Neural cell (in vitro differentiated cells): Measurements from ENCODE around the gene ATP8B4. TPM values are rescaled to one million over a fixed set of nuclear protein-coding genes. Genes with fewer than 3 reads are reported as not detected.

ENCODE experiments used
- H2AFZ ChIP-seq: fragments of 200-600, 300-800 bp; sonication (generic), shearing (Covaris generic); 2 replicates; pipeline ENCODE4 v1.6.0; 2014; ENCODE audit warnings: low read depth, mild to moderate bottlenecking, antibody characterized with exemption, low read length, moderate library complexity
- H3F3A ChIP-seq: fragments of 200-600 bp; shearing (Covaris generic); 2 replicates; pipeline ENCODE4 v1.6.1; 2016; ENCODE audit warnings: mild to moderate bottlenecking, moderate library complexity, mixed read lengths, antibody characterized with exemption, low read length; ENCODE audit not compliant: insufficient read depth, poor library complexity, severe bottlenecking
- H3K27ac ChIP-seq: fragments of 200-600, 300-800 bp; sonication (generic), shearing (Covaris generic); 2 replicates; pipeline ENCODE4 v1.5.1; 2014; ENCODE audit warnings: mild to moderate bottlenecking, low read length, moderate library complexity
- H3K27me3 ChIP-seq: fragments of 300-800, 200-600 bp; sonication (generic), shearing (Covaris generic); 2 replicates; pipeline ENCODE4 v1.6.0; 2014; ENCODE audit warnings: mild to moderate bottlenecking, low read depth, low read length, moderate library complexity; ENCODE audit not compliant: insufficient read depth
- H3K36me3 ChIP-seq: fragments of 300-800, 200-600 bp; sonication (generic), shearing (Covaris generic); 2 replicates; pipeline ENCODE4 v1.5.1; 2014; ENCODE audit warnings: mild to moderate bottlenecking, antibody characterized with exemption, low read length, moderate library complexity; ENCODE audit not compliant: insufficient read depth
- H3K4me2 ChIP-seq: fragments of 300-800, 200-600 bp; sonication (generic), shearing (Covaris generic); 2 replicates; pipeline ENCODE4 v1.6.0; 2014; ENCODE audit warnings: mild to moderate bottlenecking, low read length
- H3K4me3 ChIP-seq: fragments of 300-800, 200-600 bp; sonication (generic), shearing (Covaris generic); 2 replicates; pipeline ENCODE4 v1.5.1; 2014; ENCODE audit warnings: mild to moderate bottlenecking, low read length, moderate library complexity
- H3K79me2 ChIP-seq: fragments of 200-600 bp; shearing (Covaris generic); replicated peaks from 2 replicates; pipeline ENCODE4 v1.6.0; 2014; ENCODE audit warnings: mild to moderate bottlenecking, low read length, moderate library complexity; ENCODE audit not compliant: insufficient read depth
- H3K9ac ChIP-seq: fragments of 300-800, 200-600 bp; sonication (generic), shearing (Covaris generic); 2 replicates; pipeline ENCODE4 v1.6.1; 2016; ENCODE audit warnings: mild to moderate bottlenecking, low read length, mixed read lengths
- H3K9me2 ChIP-seq: fragments of 200-600 bp; shearing (Covaris generic); 2 replicates; pipeline ENCODE4 v1.6.1; 2016; ENCODE audit warnings: mild to moderate bottlenecking, low read length, mixed read lengths; ENCODE audit not compliant: insufficient read depth
- H3K9me3 ChIP-seq: fragments of 200-600, 300-800 bp; sonication (generic), shearing (Covaris generic); 2 replicates; pipeline ENCODE4 v1.6.1; 2016; ENCODE audit warnings: mild to moderate bottlenecking, mixed run types, low read length, moderate library complexity, mixed read lengths
- H4K20me1 ChIP-seq: fragments of 200-600 bp; shearing (Covaris generic); 2 replicates; pipeline ENCODE4 v1.6.1; 2016; ENCODE audit warnings: mild to moderate bottlenecking, mixed run types; ENCODE audit not compliant: insufficient read depth
- CTCF ChIP-seq: fragments of 450-650 bp; IDR thresholded peaks from 2 replicates; pipeline ENCODE4 v1.5.1; 2014; ENCODE audit warnings: antibody characterized with exemption, mild to moderate bottlenecking, moderate library complexity; ENCODE audit not compliant: poor library complexity, severe bottlenecking
- EP300 ChIP-seq: fragments of 450-650 bp; conservative IDR thresholded peaks from 2 replicates; pipeline ENCODE4 v1.6.1; 2014; ENCODE audit warnings: antibody characterized with exemption, mild to moderate bottlenecking, moderate library complexity; ENCODE audit not compliant: poor library complexity, severe bottlenecking
- EZH2 ChIP-seq: fragments of 200-600, 300-800 bp; shearing (Covaris generic), sonication (generic); IDR thresholded peaks from 2 replicates; pipeline ENCODE4 v1.6.1; 2014; ENCODE audit warnings: antibody characterized with exemption, low read length, borderline replicate concordance, mild to moderate bottlenecking; ENCODE audit not compliant: insufficient read depth, poor library complexity, severe bottlenecking
- MXI1 ChIP-seq: fragments of 450-650 bp; conservative IDR thresholded peaks from 2 replicates; pipeline ENCODE4 v1.6.1; 2014; ENCODE audit warnings: antibody characterized with exemption, mild to moderate bottlenecking; ENCODE audit not compliant: poor library complexity, severe bottlenecking
- POLR2AphosphoS5 ChIP-seq: IDR thresholded peaks from 2 replicates; pipeline ENCODE4 v1.6.1; 2012
- RAD21 ChIP-seq: fragments of 450-650 bp; conservative IDR thresholded peaks from 2 replicates; pipeline ENCODE4 v1.6.1; 2014; ENCODE audit warnings: antibody characterized with exemption, mild to moderate bottlenecking, moderate library complexity
- REST ChIP-seq: IDR thresholded peaks from 2 replicates; pipeline ENCODE4 v1.6.1; 2012; ENCODE audit warnings: borderline replicate concordance
- SMC3 ChIP-seq: fragments of 450-650 bp; conservative IDR thresholded peaks from 2 replicates; pipeline ENCODE4 v1.6.1; 2014; ENCODE audit warnings: antibody characterized with exemption, mild to moderate bottlenecking, moderate library complexity; ENCODE audit not compliant: poor library complexity
- TAF1 ChIP-seq: IDR thresholded peaks from 2 replicates; pipeline ENCODE4 v1.6.1; 2012; ENCODE audit warnings: low read depth
- polyA plus RNA-seq: library from polyadenylated mRNA; depleted of rRNA; stranded (reverse); fragments of >200 nt; gene quantifications from 2 replicates; pipeline ENCODE4 v1.2.3, GENCODE V29; 2014

The ATP8B4 gene
- polyA plus RNA-seq, 1 donor from 2014 or later = 2.9 TPM

DNA sequence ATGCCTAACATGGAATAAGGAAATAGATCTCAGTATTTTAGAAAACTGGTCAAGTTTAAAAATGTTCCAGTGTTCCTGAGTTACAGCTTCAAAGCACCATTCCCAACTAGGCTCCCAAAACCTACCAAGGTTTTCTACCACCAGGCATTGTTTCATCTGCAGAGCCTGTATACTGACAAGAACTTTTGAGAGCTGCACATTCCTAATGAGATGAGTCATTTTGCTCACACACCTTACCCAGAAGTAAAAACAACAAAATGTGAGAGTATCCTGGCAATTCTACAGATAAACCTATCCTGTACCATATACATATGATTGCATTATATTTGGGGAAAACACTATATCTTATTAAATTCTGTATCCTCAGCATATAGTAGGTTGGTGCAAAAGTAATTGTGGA, 90.7 kb downstream of the ATP8B4 start:
- Histone ChIP-seq H3K4me3 (no peak overlapping the region), H3K9me2 (no peaks in the 10 kb centered on the region), H3K9ac (no peak overlapping the region), H3K4me2 (no peak overlapping the region), H2AFZ (no peak overlapping the region), H4K20me1 (no peaks in the 10 kb centered on the region), H3K27ac (no peak overlapping the region), H3K27me3 (no peaks in the 10 kb centered on the region), H3F3A (no peaks in the 10 kb centered on the region), H3K9me3 (no peaks in the 10 kb centered on the region), H3K36me3 (no peaks in the 10 kb centered on the region), H3K79me2 (no peaks in the 10 kb centered on the region)
- TF ChIP-seq SMC3 = no peak
- no peak for TF ChIP-seq EP300
- no peak for TF ChIP-seq CTCF
- TF ChIP-seq MXI1 = no peak
- no peak for TF ChIP-seq TAF1
- TF ChIP-seq REST = no peak
- no peak for TF ChIP-seq EZH2
- TF ChIP-seq POLR2AphosphoS5 = no peak
- TF ChIP-seq RAD21 = no peak

DNA sequence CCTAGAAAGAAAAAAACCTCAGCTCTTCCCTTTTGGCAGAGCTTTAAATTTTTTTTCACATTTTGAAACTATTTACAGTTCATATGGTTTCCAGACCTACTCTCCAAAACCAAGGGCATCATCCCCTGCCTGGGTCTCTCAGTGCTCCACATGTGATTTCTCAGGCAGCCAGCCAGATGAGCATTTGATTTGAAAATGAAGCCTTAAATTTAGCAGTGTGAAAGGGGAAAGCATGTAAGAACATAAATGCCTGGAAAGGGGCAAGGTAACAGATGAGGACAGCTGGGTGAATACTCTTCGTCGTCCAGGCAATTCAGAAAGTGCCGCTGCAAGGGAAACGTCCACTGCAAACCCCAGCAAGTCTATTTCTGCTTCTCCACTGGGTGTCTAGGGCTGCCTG, 94.8 kb downstream of the ATP8B4 start:
- no peak overlapping the region for H3K4me2 ChIP-seq
- H3K27ac ChIP-seq = no peak overlapping the region
- no peaks in the 10 kb centered on the region for H3K79me2 ChIP-seq
- H3F3A ChIP-seq = no peaks in the 10 kb centered on the region
- no peaks in the 10 kb centered on the region for H3K9me2 ChIP-seq
- H2AFZ ChIP-seq = no peak overlapping the region
- TF ChIP-seq EZH2 = no peak
- no peak for TF ChIP-seq MXI1
- TF ChIP-seq REST = no peak
- no peak for TF ChIP-seq SMC3
- TF ChIP-seq POLR2AphosphoS5 = no peak
- TF ChIP-seq EP300 = no peak
- no peak for TF ChIP-seq TAF1
- no peak for TF ChIP-seq CTCF
- H3K9me3 ChIP-seq = no peaks in the 10 kb centered on the region
- no peak overlapping the region for H3K4me3 ChIP-seq
- no peaks in the 10 kb centered on the region for H3K27me3 ChIP-seq
- H3K9ac ChIP-seq = no peak overlapping the region
- H4K20me1 ChIP-seq = no peaks in the 10 kb centered on the region
- H3K36me3 ChIP-seq = no peaks in the 10 kb centered on the region
